Activated CD8-positive, alpha-beta T cell treated with anti-CD3 and anti-CD28 coated beads for 36 hours (primary cell): ENCODE data around the gene TWF2. TPM values are rescaled to one million over a fixed set of nuclear protein-coding genes. Genes with fewer than 3 reads are reported as not detected.

Experiments used
- ATAC-seq: fragments of 200-7000 bp; cut with Tn5 transposase; one replicate; pipeline ENCODE4 v1.10.0; 2021; ENCODE audit warnings: mild to moderate bottlenecking, moderate library complexity
- CTCF ChIA-PET: fragments of 350-600 bp; sonication (Branson Sonifier 250); formaldehyde crosslinking; loops from one replicate; lab custom pipeline; 2021; ENCODE audit warnings: antibody characterized with exemption; lab: Charles Lee
- POLR2A ChIA-PET: fragments of 350-600 bp; sonication (Branson Sonifier 250); formaldehyde crosslinking; loops from one replicate; lab custom pipeline; 2021; ENCODE audit warnings: antibody characterized with exemption; lab: Charles Lee
- DNase-seq: peaks from one replicate; pipeline ENCODE4 v3.0.0-alpha.2; 2020
- H3K27ac Mint-ChIP-seq: one replicate; pipeline ENCODE4 v1.8.0; 2021; ENCODE audit warnings: mild to moderate bottlenecking, mixed read lengths
- H3K27me3 Mint-ChIP-seq: one replicate; pipeline ENCODE4 v1.8.0; 2021; ENCODE audit warnings: mixed read lengths
- H3K36me3 Mint-ChIP-seq: one replicate; pipeline ENCODE4 v1.8.0; 2021; ENCODE audit warnings: low read depth, mixed read lengths
- H3K4me1 Mint-ChIP-seq: one replicate; pipeline ENCODE4 v1.8.0; 2021; ENCODE audit warnings: low read depth, mixed read lengths
- H3K4me3 Mint-ChIP-seq: one replicate; pipeline ENCODE4 v1.8.0; 2021; ENCODE audit warnings: mild to moderate bottlenecking, moderate library complexity, mixed read lengths
- H3K9me3 Mint-ChIP-seq: one replicate; pipeline ENCODE4 v1.8.0; 2021; ENCODE audit warnings: mixed read lengths
- CTCF ChIP-seq: fragments of 200-600 bp; IDR thresholded peaks from one replicate; pipeline ENCODE4 v1.8.0; 2022; ENCODE audit warnings: antibody characterized with exemption, mild to moderate bottlenecking
- intact Hi-C: fragments of 100-400 bp; cut with micrococcal nuclease; formaldehyde crosslinking; loops from one replicate; pipeline ENCODE4 v1.10.0; 2022
- total RNA-seq, 2 experiments: library from RNA; stranded (reverse); gene quantifications; one replicate each; pipeline ENCODE4 v1.2.3, GENCODE V29; 2021

TWF2 gene
- total RNA-seq, 2 experiments from 2014 or later: 137 TPM

- intact Hi-C loops: no loop called here
- Mint-ChIP-seq H3K27me3 (no peaks in the 10 kb centered on the region), H3K4me1 (peaks cover 3% of the 10 kb centered on the region), H3K9me3 (no peaks in the 10 kb centered on the region), H3K27ac (no peak overlapping the region), H3K4me3 (no peak overlapping the region), H3K36me3 (no peaks in the 10 kb centered on the region)
- ATAC-seq: no peak
- TF ChIP-seq CTCF: no peak
- ChIA-PET POLR2A (interaction anchor here (0.7 kb wide), 1 partner anchor 15 kb away, joined by 3 read pairs; no protein-coding TSS in a partner anchor), CTCF (interaction anchor here (1.2 to 1.5 kb wide), 2 partner anchors 34 to 199 kb away, joined by 5 read pairs; no protein-coding TSS in a partner anchor)
- DNase-seq: no peak
These were observed 53.1 kb downstream of the TWF2 start for GRCh38 chr3:52185837-52186236.

GRCh38 chr3:52185311-52185710 lies 53.6 kb downstream of the TWF2 start:
- ChIA-PET CTCF (interaction anchor here (1.2 to 1.5 kb wide), 2 partner anchors 35 to 200 kb away, joined by 5 read pairs; no protein-coding TSS in a partner anchor), POLR2A (no interaction called here)
- ATAC-seq (no peak), DNase-seq (no peak)
- peaks cover 3% of the 10 kb centered on the region for H3K4me1 Mint-ChIP-seq
- no peaks in the 10 kb centered on the region for H3K36me3 Mint-ChIP-seq
- intact Hi-C loops: no loop called here
- no peak overlapping the region for H3K4me3 Mint-ChIP-seq
- H3K27ac Mint-ChIP-seq: no peak overlapping the region
- no peaks in the 10 kb centered on the region for H3K27me3 Mint-ChIP-seq
- no peaks in the 10 kb centered on the region for H3K9me3 Mint-ChIP-seq
- no peak for TF ChIP-seq CTCF

GRCh38 chr3:52184690-52185089 lies 54.3 kb downstream of the TWF2 start:
- DNase-seq: no peak
- Mint-ChIP-seq H3K27me3 (no peaks in the 10 kb centered on the region), H3K4me1 (peaks cover 3% of the 10 kb centered on the region), H3K27ac (no peak overlapping the region), H3K4me3 (no peak overlapping the region), H3K36me3 (no peaks in the 10 kb centered on the region), H3K9me3 (no peaks in the 10 kb centered on the region)
- intact Hi-C loops: no loop called here
- POLR2A ChIA-PET: interaction anchor here (1.1 kb wide), 1 partner anchor 30 kb away, joined by 3 read pairs; the partner anchor contains the start of gene POC1A
- no peak for ATAC-seq
- CTCF ChIA-PET: no interaction called here
- no peak for TF ChIP-seq CTCF

GRCh38 chr3:52183786-52184445 lies 55.0 kb downstream of the TWF2 start:
- Mint-ChIP-seq H3K4me1 (peaks cover 2% of the 10 kb centered on the region), H3K4me3 (no peak overlapping the region), H3K27ac (no peak overlapping the region), H3K36me3 (no peaks in the 10 kb centered on the region), H3K27me3 (no peaks in the 10 kb centered on the region), H3K9me3 (no peaks in the 10 kb centered on the region)
- ATAC-seq (no peak), DNase-seq (no peak)
- intact Hi-C loops: no loop called here
- TF ChIP-seq CTCF: no peak
- CTCF ChIA-PET: interaction anchor here (0.8 to 1.5 kb wide), 3 partner anchors 11 to 21 kb away, joined by 3 read pairs; no protein-coding TSS in a partner anchor
- POLR2A ChIA-PET: interaction anchor here (0.6 to 1.1 kb wide), 2 partner anchors 29 to 219 kb away, joined by 3 read pairs; partner anchors contain the start of gene POC1A

DNA sequence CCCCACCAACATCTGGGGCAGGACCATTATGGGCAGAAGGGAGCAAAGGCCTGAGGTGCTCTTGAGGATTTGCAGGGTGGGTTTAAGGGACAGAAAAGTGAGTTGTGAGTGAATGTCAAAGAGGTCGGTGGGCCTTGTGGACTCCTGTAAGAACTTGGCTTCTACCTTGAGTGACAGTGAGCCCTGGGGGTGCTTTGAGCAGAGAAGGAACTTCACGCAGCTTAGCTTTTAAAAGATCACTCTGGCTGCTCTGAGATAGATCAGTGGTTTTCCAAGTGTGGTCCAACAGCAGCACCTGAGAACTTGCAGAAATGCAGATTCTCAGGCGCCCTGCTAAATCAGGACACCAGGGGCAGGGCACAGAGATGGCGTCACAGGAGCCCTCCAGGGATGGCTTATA lies 56.3 kb downstream of the TWF2 start:
- H3K4me3 Mint-ChIP-seq: no peak overlapping the region
- no peaks in the 10 kb centered on the region for H3K4me1 Mint-ChIP-seq
- H3K27ac Mint-ChIP-seq: no peak overlapping the region
- no peak for TF ChIP-seq CTCF
- intact Hi-C loops: no loop called here
- ChIA-PET CTCF (interaction anchor here (1.7 kb wide), 1 partner anchor 38 kb away, joined by 5 read pairs; no protein-coding TSS in a partner anchor), POLR2A (no interaction called here)
- DNase-seq: no peak
- no peak for ATAC-seq
- H3K9me3 Mint-ChIP-seq: no peaks in the 10 kb centered on the region
- H3K27me3 Mint-ChIP-seq: no peaks in the 10 kb centered on the region
- no peaks in the 10 kb centered on the region for H3K36me3 Mint-ChIP-seq
